Activated naive CD4-positive, alpha-beta T cell treated with anti-CD3 and anti-CD28 coated beads for 36 hours (primary cell): ENCODE results near the gene KEL. TPM values are rescaled to one million over a fixed set of nuclear protein-coding genes. Genes with fewer than 3 reads are reported as not detected.

Source experiments
- CTCF ChIA-PET: fragments of 350-600 bp; sonication (Branson Sonifier 250); formaldehyde crosslinking; loops from one replicate; lab custom pipeline; 2021; ENCODE audit warnings: antibody characterized with exemption; lab: Charles Lee
- DNase-seq: peaks from one replicate; pipeline ENCODE4 v3.0.0-alpha.2; 2020
- H3K27ac Mint-ChIP-seq: one replicate; pipeline ENCODE4 v1.8.0; 2021; ENCODE audit warnings: mild to moderate bottlenecking, mixed read lengths
- H3K27me3 Mint-ChIP-seq: one replicate; pipeline ENCODE4 v1.8.0; 2021; ENCODE audit warnings: low read depth, mixed read lengths
- H3K36me3 Mint-ChIP-seq: one replicate; pipeline ENCODE4 v1.8.0; 2021; ENCODE audit warnings: low read depth, mixed read lengths
- H3K4me1 Mint-ChIP-seq: one replicate; pipeline ENCODE4 v1.8.0; 2021; ENCODE audit warnings: low read depth, mixed read lengths
- H3K4me3 Mint-ChIP-seq: one replicate; pipeline ENCODE4 v1.8.0; 2021; ENCODE audit warnings: mild to moderate bottlenecking, moderate library complexity, mixed read lengths
- H3K9me3 Mint-ChIP-seq: one replicate; pipeline ENCODE4 v1.8.0; 2021; ENCODE audit warnings: mixed read lengths
- intact Hi-C: fragments of 100-400 bp; cut with micrococcal nuclease; formaldehyde crosslinking; loops from one replicate; pipeline ENCODE4 v1.15.1; 2023
- total RNA-seq, 2 experiments: library from RNA; stranded (reverse); gene quantifications; one replicate each; pipeline ENCODE4 v1.2.3, GENCODE V29; 2021

KEL gene
- total RNA-seq, 2 experiments from 2014 or later, result 0.52 to 0.83 TPM

DNA sequence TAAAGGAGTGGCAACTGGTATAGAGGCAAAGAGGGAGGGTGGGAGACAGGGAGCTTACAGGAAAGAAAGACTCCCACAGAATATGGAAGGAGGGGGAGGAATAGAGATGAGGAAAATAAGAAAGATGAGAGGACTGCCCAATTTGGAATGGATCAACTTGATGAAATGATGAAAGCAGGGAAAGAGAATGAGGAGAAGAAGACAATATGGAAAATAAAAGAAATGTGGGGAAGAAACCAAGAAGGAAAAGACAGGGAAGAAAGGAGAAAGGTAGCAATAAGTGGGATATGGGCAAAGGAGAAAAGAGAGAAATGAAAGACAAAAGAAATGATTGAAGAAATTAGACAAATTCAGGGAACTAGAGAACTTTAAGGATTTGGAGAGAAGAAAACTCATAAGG is 3.0 kb downstream of the KEL start:
- Mint-ChIP-seq H3K27me3 (peaks cover 4% of the 10 kb centered on the region), H3K9me3 (peaks cover 16% of the 10 kb centered on the region), H3K4me1 (no peaks in the 10 kb centered on the region), H3K36me3 (no peaks in the 10 kb centered on the region), H3K27ac (no peak overlapping the region), H3K4me3 (no peak overlapping the region)
- no peak for DNase-seq
- CTCF ChIA-PET, result interaction anchor here (1.4 kb wide), 1 partner anchor 34 kb away, joined by 4 read pairs; no protein-coding TSS in a partner anchor
- intact Hi-C loops, result no loop called here

- intact Hi-C loops, result no loop called here
Measured at GRCh38 chr7:142957723-142958122, 4.4 kb downstream of the KEL start.

DNA sequence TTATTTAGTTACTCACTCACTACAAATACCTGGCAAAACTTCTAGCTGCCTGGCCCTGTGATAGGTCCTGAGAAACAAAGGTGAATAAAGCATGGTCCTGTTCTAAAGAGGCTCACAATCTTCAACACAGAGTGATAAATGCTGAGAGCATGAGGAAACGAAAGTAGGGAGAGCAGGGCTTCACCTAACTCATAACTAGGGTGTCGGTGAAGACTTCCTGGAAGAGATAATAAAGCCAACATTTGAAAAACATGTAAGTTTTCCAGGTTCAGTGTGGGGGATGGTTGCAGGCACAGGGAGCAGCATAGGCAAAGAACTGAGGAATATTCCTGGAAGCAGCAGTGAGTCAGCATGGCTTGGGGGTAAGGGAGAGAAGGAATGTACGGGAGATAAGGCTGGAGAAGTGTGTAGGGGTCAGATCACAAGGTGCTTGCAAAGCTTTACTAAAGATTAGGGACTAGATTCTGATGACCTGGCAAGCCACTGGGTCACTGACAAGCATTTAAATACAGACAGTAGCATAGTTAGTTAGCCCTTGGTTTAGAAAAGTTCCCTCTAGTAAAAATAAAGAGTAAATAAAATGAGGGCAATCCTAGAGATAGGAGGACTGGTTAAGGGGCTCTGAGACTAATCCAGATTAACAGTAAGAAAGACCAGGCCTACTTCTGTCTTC is 5.1 kb downstream of the KEL start:
- CTCF ChIA-PET, result no interaction called here
- Mint-ChIP-seq H3K36me3 (no peaks in the 10 kb centered on the region), H3K27ac (no peak overlapping the region), H3K9me3 (peaks cover 22% of the 10 kb centered on the region), H3K4me3 (no peak overlapping the region), H3K4me1 (no peaks in the 10 kb centered on the region), H3K27me3 (no peaks in the 10 kb centered on the region)
- DNase-seq, result no peak
- intact Hi-C loops, result no loop called here

More at GRCh38 chr7:142957723-142958122, 4.4 kb downstream of the KEL start:
- Mint-ChIP-seq H3K9me3 (peaks cover 22% of the 10 kb centered on the region), H3K36me3 (no peaks in the 10 kb centered on the region), H3K27ac (no peak overlapping the region), H3K4me1 (no peaks in the 10 kb centered on the region), H3K4me3 (no peak overlapping the region), H3K27me3 (no peaks in the 10 kb centered on the region)
- no peak for DNase-seq
- CTCF ChIA-PET, result interaction anchor here (1.4 kb wide), 1 partner anchor 36 kb away, joined by 4 read pairs; no protein-coding TSS in a partner anchor

DNA sequence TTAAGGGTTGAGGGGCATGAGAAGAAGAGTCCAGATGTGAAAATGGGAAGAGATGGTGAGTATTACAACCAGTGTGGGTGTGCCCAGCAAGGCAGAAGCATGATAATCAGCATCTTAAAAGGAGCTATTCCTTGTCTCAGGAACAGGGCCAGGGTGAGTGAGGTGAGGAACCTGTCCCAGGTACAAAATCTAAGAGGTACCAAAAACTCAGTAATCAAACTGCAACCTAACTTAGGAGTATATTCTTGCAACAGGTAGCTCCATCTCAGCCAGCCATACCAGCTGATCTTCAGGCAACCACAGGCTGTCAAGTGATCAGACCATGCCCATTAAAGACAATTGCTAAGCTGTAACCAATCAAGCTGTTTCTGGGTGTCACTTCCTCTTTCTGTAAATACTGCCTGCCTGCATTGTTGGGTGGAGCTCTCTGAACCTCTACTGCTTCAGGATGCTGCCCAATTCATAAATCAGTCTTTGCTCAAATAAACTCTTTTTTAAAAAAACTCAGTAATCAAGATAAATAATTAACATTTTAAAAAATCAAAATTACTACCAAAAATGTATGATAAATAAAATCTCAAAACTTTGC is 7.4 kb downstream of the KEL start:
- H3K27ac Mint-ChIP-seq, result no peak overlapping the region

DNA sequence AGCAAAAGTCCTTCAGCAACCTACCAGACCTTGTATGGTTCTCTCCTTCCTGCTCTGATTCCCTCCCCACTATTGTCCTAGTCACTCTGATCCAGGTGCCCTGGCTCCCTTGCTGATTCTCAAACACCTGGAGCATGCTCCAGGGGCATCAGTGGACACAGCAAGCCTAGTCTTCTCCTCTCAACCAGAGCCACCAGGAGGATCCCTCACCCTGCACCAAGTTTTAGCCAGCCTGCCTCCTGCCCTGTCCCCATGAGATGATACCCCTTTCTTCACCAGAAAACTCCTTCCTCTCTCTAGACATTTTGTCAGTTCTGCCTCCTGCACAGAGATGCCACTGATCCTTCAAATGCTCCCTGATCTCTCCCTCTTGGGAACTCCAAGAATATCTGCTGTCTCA is 11.9 kb downstream of the KEL start:
- no peaks in the 10 kb centered on the region for H3K36me3 Mint-ChIP-seq
- DNase-seq, result no peak
- H3K27me3 Mint-ChIP-seq, result peaks cover 2% of the 10 kb centered on the region
- peaks cover 11% of the 10 kb centered on the region for H3K9me3 Mint-ChIP-seq
- intact Hi-C loops, result no loop called here
- no peak overlapping the region for H3K4me3 Mint-ChIP-seq
- no peaks in the 10 kb centered on the region for H3K4me1 Mint-ChIP-seq
- no peak overlapping the region for H3K27ac Mint-ChIP-seq
- CTCF ChIA-PET, result interaction anchor here (1.0 kb wide), 1 partner anchor 53 kb away, joined by 3 read pairs; no protein-coding TSS in a partner anchor

More for the DNA sequence above, 7.4 kb downstream of the KEL start:
- Mint-ChIP-seq H3K4me3 (no peak overlapping the region), H3K4me1 (no peaks in the 10 kb centered on the region), H3K36me3 (no peaks in the 10 kb centered on the region), H3K9me3 (peaks cover 22% of the 10 kb centered on the region), H3K27me3 (peaks cover 2% of the 10 kb centered on the region)
- CTCF ChIA-PET, result no interaction called here
- no peak for DNase-seq
- intact Hi-C loops, result no loop called here

DNA sequence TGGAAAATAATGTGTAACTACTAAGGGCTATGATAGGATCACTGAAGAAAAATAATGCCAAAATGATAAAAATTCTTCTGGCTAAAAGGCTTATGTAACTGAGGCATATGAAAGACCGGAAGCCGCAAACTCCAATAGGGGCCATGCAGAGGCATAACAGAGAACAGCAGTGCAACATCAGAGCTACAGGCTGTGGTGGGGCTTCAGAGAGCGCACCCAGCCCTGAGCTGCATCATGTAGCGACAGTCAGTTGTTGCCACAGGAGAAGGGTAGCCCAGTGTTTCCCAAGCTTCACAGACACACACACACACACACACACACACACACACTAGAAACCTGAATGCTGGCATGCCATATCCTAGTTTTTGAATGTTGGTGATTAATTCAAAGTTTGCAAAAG is 13.6 kb downstream of the KEL start:
- CTCF ChIA-PET, result no interaction called here
- Mint-ChIP-seq H3K9me3 (peaks cover under 1% of the 10 kb centered on the region), H3K36me3 (no peaks in the 10 kb centered on the region), H3K4me3 (no peak overlapping the region), H3K4me1 (no peaks in the 10 kb centered on the region), H3K27ac (no peak overlapping the region), H3K27me3 (peaks cover 5% of the 10 kb centered on the region)
- intact Hi-C loops, result no loop called here
- DNase-seq, result no peak

DNA sequence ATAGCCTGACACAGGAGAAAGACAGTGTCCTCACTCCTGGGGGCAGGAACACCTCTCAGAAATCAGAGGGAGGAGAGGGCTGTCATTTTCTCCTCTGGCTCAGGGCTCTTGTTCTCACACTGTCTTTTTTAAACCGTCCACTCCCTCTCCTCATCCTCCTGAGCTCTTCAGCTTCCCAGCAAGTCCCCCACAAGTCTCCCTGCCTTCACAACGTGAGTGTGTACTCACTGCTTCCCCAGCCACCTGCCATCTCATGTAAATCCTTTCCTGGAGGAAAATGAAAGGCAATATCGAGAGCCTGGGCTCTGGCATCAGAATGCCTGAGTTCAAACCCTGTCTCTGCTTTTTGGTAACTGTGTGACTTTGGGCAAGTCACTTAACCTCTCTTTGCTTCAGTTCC is 17.2 kb downstream of the KEL start:
- no peaks in the 10 kb centered on the region for H3K36me3 Mint-ChIP-seq
- no peaks in the 10 kb centered on the region for H3K4me1 Mint-ChIP-seq
- no peak for DNase-seq
- H3K27ac Mint-ChIP-seq, result no peak overlapping the region
- CTCF ChIA-PET, result no interaction called here
- no peak overlapping the region for H3K4me3 Mint-ChIP-seq
- intact Hi-C loops, result no loop called here
- peaks cover 3% of the 10 kb centered on the region for H3K27me3 Mint-ChIP-seq
- H3K9me3 Mint-ChIP-seq, result no peaks in the 10 kb centered on the region

DNA sequence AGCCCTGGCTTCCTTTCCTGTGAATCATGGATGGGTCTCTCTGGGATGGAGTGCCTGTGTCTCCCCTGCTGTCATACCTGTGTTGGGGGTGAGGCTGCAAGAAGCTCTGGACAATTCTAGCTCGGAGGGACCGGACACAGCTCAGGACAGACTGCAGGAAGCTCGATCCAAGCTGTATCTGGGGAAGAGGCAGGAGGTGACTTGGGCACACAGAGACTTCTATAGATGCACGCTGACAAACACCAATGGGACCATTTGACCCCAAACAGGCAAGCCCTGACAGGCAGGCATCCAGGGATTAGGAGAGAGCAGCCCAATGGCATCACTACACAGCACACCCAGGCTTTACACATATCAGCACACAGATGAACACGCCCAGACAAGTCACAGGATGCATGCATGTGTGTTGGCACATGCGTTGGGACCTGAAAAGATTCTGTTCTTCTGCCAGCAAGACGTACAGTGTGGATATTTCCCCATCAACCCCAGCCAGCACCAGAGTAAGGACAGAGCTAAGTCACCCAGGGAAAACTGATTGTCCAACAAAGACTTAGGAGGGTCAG is 18.4 kb downstream of the KEL start:
- Mint-ChIP-seq H3K27me3 (peaks cover 3% of the 10 kb centered on the region), H3K36me3 (no peaks in the 10 kb centered on the region), H3K4me3 (no peak overlapping the region), H3K27ac (no peak overlapping the region), H3K4me1 (no peaks in the 10 kb centered on the region), H3K9me3 (no peaks in the 10 kb centered on the region)
- CTCF ChIA-PET, result interaction anchor here (0.6 kb wide), 1 partner anchor 17 kb away, joined by 4 read pairs; no protein-coding TSS in a partner anchor
- intact Hi-C loops, result no loop called here
- DNase-seq, result no peak

- no peak for DNase-seq
- Mint-ChIP-seq H3K9me3 (no peaks in the 10 kb centered on the region), H3K4me3 (no peak overlapping the region), H3K36me3 (no peaks in the 10 kb centered on the region), H3K27ac (no peak overlapping the region), H3K4me1 (no peaks in the 10 kb centered on the region), H3K27me3 (peaks cover 3% of the 10 kb centered on the region)
- CTCF ChIA-PET, result no interaction called here
- intact Hi-C loops, result no loop called here
Measured at GRCh38 chr7:142942746-142943145, 19.4 kb downstream of the KEL start.

DNA sequence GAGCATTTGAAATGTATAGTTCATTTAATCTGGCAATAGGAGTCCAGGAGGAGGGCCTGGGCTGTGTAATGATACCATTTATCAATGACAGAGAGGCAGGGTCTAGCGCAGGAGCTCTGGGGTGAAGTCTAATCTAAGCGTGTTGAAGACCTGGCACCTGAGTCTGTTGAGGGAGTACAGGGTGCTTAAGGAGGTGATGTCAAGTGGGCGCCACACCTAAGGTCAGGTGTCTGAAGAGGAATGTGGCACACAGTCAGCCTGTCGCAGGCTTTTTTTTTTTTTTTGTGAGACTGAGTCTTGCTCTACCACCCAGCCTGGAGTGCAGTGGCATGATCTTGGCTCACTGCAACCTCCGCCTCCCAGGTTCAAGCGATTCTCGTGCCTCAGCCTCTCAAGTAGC is 20.6 kb downstream of the KEL start:
- DNase-seq, result no peak
- CTCF ChIA-PET, result no interaction called here
- Mint-ChIP-seq H3K36me3 (no peaks in the 10 kb centered on the region), H3K27ac (no peak overlapping the region), H3K27me3 (peaks cover 3% of the 10 kb centered on the region), H3K4me1 (no peaks in the 10 kb centered on the region), H3K4me3 (no peak overlapping the region), H3K9me3 (no peaks in the 10 kb centered on the region)
- intact Hi-C loops, result no loop called here

DNA sequence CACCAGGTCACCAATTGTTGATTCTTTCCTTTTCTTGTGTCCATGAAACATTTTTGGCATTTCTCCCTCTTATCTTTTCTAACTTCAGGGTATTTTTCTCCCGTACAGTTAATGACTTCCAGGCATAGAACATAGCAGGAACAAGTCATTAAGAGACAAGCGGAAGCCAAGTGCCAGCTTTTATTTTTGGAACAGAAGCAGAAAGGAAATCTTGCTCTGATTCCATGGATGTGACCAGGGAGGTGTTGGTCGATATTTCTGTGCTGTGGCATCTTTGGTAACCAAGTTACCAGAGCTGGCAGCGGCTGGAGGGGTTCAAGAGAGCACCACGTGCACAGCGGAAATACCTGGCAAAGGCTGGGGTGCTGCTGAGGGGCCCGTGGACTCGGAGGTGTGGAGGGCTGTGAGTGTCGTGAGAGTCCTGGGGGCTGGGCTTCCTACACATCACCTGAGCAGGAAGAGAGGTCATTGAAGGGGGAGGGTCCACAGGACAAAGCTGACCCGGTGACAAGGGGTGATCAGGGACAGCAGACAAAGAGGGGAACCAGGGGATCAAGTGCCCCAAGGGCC is 21.1 kb downstream of the KEL start:
- no peaks in the 10 kb centered on the region for H3K36me3 Mint-ChIP-seq
- no peaks in the 10 kb centered on the region for H3K9me3 Mint-ChIP-seq
- peaks cover 3% of the 10 kb centered on the region for H3K27me3 Mint-ChIP-seq
- H3K4me1 Mint-ChIP-seq, result no peaks in the 10 kb centered on the region
- no peak overlapping the region for H3K27ac Mint-ChIP-seq
- CTCF ChIA-PET, result no interaction called here
- intact Hi-C loops, result no loop called here
- no peak overlapping the region for H3K4me3 Mint-ChIP-seq
- no peak for DNase-seq

DNA sequence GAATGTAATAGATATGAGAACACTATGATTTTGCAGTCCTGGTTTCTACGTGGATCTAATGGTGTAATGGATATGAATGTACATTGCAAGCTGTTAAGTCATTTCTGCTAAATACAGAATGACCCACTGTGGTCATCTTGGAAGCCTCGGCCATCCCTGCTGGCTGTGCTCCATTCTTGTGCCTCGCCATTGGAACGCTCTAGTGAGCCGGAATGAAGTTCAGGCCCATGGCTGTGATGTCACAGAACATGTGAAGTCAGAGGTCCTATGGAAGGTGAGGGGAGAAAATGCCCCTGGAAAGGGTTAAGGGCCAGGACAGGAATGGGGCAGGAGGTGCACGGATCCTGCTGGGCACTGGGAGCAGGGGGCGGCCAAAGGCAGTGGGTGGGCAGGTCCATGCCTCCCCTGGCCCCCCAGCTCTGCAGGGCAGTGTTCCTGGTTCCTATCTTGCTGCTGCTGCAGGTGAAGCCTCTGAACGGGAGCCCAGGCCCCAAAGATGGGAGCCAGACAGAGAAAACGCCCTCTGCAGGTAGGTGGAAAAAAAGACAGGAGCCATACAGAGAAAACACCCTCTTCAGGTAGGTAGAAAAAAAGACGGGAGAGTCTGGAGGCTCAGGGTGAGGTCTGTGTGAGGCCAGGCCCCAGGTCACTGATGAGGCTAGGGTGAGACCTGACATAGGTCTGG is 22.8 kb downstream of the KEL start, which contains the start of gene LLCFC1:
Gene LLCFC1 (plus strand): TSS at position 259 of the 685 bp plus-strand sequence. CDS start 138 bp downstream, at position 397.
- H3K9me3 Mint-ChIP-seq, result no peaks in the 10 kb centered on the region
- no peak within 1 kb of the TSS for H3K4me3 Mint-ChIP-seq
- H3K27me3 Mint-ChIP-seq, result no peaks in the 10 kb centered on the region
- intact Hi-C loops, result loop anchor here (1.0 kb wide), 1 partner anchor 85 kb away; no protein-coding TSS in a partner anchor
- peak; percentile 20 for DNase-seq
- no peaks in the 10 kb centered on the region for H3K36me3 Mint-ChIP-seq
- H3K4me1 Mint-ChIP-seq, result no peaks in the 10 kb centered on the region
- CTCF ChIA-PET, result interaction anchor here (0.6 to 1.3 kb wide), 2 partner anchors 12 to 313 kb away, joined by 3 to 5 read pairs; no protein-coding TSS in a partner anchor
- H3K27ac Mint-ChIP-seq, result no peak within 1 kb of the TSS
